Testis (tissue), 3 donors: ENCODE results near the gene SLC38A10. TPM values are rescaled to one million over a fixed set of nuclear protein-coding genes. Genes with fewer than 3 reads are reported as not detected.

Experiments used
- DNase-seq: peaks from one replicate; pipeline ENCODE4 v3.0.0-alpha.2; 2019
- H3K27ac ChIP-seq, 2 donors: fragments of 200-600 bp; sonication (generic); one replicate each; pipeline ENCODE4 v1.5.1; 2019
- H3K27me3 ChIP-seq: fragments of 200-600 bp; sonication (generic); one replicate; pipeline ENCODE4 v1.5.1; 2019
- H3K36me3 ChIP-seq: fragments of 200-600 bp; sonication (generic); one replicate; pipeline ENCODE4 v1.5.1; 2017; ENCODE audit warnings: low read depth; ENCODE audit errors: missing control alignments
- H3K4me1 ChIP-seq: fragments of 200-600 bp; sonication (generic); one replicate; pipeline ENCODE4 v1.5.1; 2019
- H3K4me3 ChIP-seq, 2 donors: fragments of 200-600 bp; sonication (generic); one replicate each; pipeline ENCODE4 v1.5.1; 2017 to 2019
- H3K9me3 ChIP-seq: fragments of 200-600 bp; sonication (generic); one replicate; pipeline ENCODE4 v1.5.1; 2017
- CTCF ChIP-seq, 3 experiments: fragments of 450-650 bp in 2 of 3; fragments of 200-600 bp in 1 of 3; sonication (generic) in 1 of 3; IDR thresholded peaks; one replicate each; pipeline ENCODE4 v1.5.1; 2016 to 2019; ENCODE audit warnings: antibody characterized with exemption in 3 of 3, mild to moderate bottlenecking in 2 of 3, moderate library complexity in 1 of 3
- POLR2A ChIP-seq: fragments of 450-650 bp; IDR thresholded peaks from one replicate; pipeline ENCODE4 v1.6.1; 2017; ENCODE audit warnings: antibody characterized with exemption, mild to moderate bottlenecking, moderate library complexity
- WGBS, 2 donors: methylation state at CpG; one replicate each; pipeline ENCODE4 v1.1.5; 2018; 5-methylcytosine and 5-hydroxymethylcytosine counted together
- intact Hi-C: fragments of 100-400 bp; cut with DNase I; formaldehyde crosslinking; loops from one replicate; pipeline ENCODE4 v1.15.1; 2023; ENCODE audit warnings: low total_unique reads
- polyA plus RNA-seq: library from polyadenylated mRNA; stranded (reverse); fragments of 350-450 nt; fragmentation: Illumina TruSeq; extraction: RNeasy Lipid Tissue Mini Kit (QIAGEN cat#74804); gene quantifications from one replicate; pipeline ENCODE4 v1.2.3, GENCODE V29; 2014; ENCODE audit warnings: low read depth, low replicate concordance; ENCODE audit not compliant: insufficient read depth
- total RNA-seq, 2 donors: library from RNA; depleted of rRNA; stranded (reverse); fragments of >200 nt; gene quantifications; one replicate each; pipeline ENCODE4 v1.2.3, GENCODE V29; 2016

Gene SLC38A10
- total and polyA plus RNA-seq, 3 donors from 2014 or later = 77.1 to 150 (median 131) TPM

GRCh38 chr17:81328489-81328888, 33.4 kb upstream of the SLC38A10 start:
- 68 to 75% methylated on average over 6 to 14 of the region's 14 CpGs for WGBS, 2 donors
- H3K9me3 ChIP-seq = no peaks in the 10 kb centered on the region
- TF ChIP-seq CTCF (IDR thresholded peaks at IDR 0.05) (no peak), POLR2A (no peak)
- intact Hi-C loops = no loop called here
- H3K4me1 ChIP-seq = peaks cover 5% of the 10 kb centered on the region
- DNase-seq = no peak
- no peaks in the 10 kb centered on the region for H3K36me3 ChIP-seq
- H3K27ac ChIP-seq = no peak overlapping the region
- H3K4me3 ChIP-seq = no peak overlapping the region
- H3K27me3 ChIP-seq = no peaks in the 10 kb centered on the region

GRCh38 chr17:81325714-81326358, 30.7 kb upstream of the SLC38A10 start:
- Histone ChIP-seq H3K27ac (no peak overlapping the region), H3K27me3 (no peaks in the 10 kb centered on the region), H3K9me3 (no peaks in the 10 kb centered on the region), H3K4me1 (peaks cover 5% of the 10 kb centered on the region), H3K36me3 (no peaks in the 10 kb centered on the region), H3K4me3 (no peak overlapping the region)
- no peak for TF ChIP-seq CTCF (IDR thresholded peaks at IDR 0.05)
- TF ChIP-seq POLR2A = no peak
- no peak for DNase-seq
- intact Hi-C loops = no loop called here
- WGBS, 2 donors = 75 to 76% methylated on average over 14 of the region's 14 CpGs

GRCh38 chr17:81324851-81325713, 30.0 kb upstream of the SLC38A10 start:
- intact Hi-C loops = no loop called here
- Histone ChIP-seq H3K27ac (no peak overlapping the region), H3K4me1 (peaks cover 5% of the 10 kb centered on the region), H3K4me3 (no peak overlapping the region), H3K9me3 (no peaks in the 10 kb centered on the region), H3K27me3 (no peaks in the 10 kb centered on the region), H3K36me3 (no peaks in the 10 kb centered on the region)
- WGBS, 2 donors = 85 to 88% methylated on average over 14 to 20 of the region's 22 CpGs
- no peak for TF ChIP-seq POLR2A
- TF ChIP-seq CTCF (IDR thresholded peaks at IDR 0.05) = no peak
- no peak for DNase-seq

- WGBS, 2 donors = 81 to 85% methylated on average over 6 to 17 of the region's 17 CpGs
- H3K9me3 ChIP-seq = no peaks in the 10 kb centered on the region
- H3K27ac ChIP-seq = no peak overlapping the region
- no peak overlapping the region for H3K4me3 ChIP-seq
- intact Hi-C loops = no loop called here
- no peaks in the 10 kb centered on the region for H3K4me1 ChIP-seq
- DNase-seq = no peak
- no peaks in the 10 kb centered on the region for H3K36me3 ChIP-seq
- TF ChIP-seq CTCF (IDR thresholded peaks at IDR 0.05) (no peak), POLR2A (no peak)
- H3K27me3 ChIP-seq = no peaks in the 10 kb centered on the region
Measured at GRCh38 chr17:81324177-81324850, 29.2 kb upstream of the SLC38A10 start.
